ENCODE data around the gene NCDN.
A peak's percentile ranks its signal among the peaks of the same experiment; 100 is the strongest.

NCDN gene

DNA sequence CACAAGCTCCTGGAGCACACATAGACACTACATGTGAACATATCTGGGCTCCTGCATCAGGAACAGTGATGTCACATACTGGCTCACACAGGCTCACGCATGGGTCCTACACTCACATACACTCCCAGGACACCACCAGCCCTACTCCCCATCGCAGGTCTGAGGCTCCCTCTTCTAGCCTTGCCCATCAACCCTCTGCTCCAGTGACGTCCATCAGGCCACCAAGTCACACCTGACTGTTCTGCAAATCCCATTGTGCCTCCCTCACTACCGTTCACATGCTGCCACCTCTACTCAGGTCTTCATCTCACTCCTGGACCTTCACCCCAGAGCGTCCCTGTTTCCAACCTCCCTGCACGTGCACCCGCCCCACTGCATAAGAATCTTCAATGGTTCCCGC, 33.6 kb downstream of the NCDN start:
- DNase-seq (ENCODE audit: low spot score) = no peak

DNA sequence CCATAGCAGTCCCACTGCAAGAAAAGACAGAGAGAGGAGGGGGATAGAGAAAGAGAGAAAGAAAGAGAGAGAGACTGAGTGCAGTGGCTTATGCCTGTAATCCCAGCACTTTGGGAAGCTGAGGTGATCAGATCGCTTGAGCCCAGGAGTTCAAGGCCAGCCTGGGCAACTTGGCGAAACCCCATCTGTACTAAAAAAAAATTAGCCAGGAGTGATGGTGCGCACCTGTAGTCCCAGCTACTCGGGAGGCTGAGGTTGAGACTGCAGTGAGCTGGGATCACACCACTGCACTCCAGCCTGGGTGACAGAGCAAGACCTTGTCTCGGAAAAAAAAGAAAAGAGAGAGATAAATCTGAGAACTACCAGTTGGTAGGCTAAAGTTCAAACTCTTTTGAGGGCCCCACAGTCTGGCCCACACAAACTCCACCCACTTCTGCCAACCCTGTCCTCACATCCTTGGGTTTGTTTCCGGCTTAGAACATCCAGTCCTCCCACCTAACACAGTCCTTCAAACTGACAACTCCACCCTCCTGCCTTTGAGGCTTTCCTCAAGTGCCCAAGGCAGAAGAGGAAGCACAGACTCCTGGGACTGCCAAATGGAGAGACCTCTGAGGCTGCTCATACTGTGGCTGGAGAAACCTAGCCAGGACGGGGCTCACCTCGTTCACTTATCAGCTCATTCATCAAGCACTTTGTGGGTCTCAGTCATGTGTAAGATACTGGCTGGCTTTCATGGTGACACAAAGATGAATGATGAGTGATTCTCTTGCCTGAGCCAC, 35.6 kb downstream of the NCDN start:
- no peak for DNase-seq (ENCODE audit: low spot score)

DNA sequence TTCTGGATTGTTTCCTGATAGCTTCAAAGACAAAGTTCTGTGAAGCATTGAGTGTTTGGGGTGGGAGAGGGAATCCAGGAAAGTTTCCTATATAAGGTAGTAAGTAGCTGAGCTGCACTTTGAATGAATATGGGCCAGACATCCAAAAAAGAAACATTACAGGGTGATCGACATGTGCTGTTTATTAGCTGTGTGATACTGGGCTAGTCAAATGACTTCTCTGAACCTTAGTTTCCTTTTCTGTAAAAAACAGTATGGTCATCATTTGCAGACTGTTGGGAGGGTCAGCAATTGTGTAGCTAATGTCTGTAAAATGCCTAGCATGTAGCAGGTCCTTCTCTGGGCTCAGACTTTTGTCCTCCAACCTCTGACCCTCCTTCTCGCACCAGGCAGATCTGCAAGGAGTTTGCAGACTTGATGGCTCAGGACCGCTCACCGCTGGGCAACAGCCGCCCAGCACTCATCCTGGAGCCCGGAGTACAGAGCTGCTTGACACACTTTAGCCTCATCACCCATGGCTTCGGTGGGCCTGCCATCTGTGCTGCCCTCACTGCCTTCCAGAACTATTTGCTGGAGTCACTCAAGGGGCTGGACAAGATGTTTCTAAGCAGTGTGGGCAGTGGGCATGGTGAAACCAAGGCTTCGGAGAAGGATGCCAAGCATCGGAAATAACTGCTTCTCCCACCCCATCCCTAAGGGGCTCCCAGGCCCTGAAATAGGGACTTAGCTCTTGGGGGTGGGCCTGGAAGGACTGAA, 36.6 kb downstream of the NCDN start:
- DNase-seq (ENCODE audit: low spot score) = no peak

DNA sequence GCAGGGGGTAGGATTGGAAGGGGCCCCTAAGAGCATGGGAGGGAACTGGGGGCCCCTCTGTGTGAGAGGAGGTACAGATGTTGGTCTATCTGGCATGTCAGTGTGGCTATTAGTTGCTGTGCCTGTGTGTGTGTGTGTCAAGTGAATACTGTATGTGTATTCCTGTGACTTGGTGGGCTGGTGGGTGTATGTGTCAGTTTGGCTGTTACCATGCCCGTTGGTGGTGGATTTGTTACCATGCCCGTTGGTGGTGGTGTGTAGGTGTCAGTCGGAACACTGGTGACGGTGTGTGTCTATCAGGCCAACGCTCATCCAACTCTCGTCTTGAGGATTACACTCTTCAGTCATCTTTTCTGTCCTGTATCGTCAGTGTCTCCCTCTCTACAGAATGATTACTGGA, 38.1 kb downstream of the NCDN start:
- DNase-seq (ENCODE audit: low spot score) = no peak

DNA sequence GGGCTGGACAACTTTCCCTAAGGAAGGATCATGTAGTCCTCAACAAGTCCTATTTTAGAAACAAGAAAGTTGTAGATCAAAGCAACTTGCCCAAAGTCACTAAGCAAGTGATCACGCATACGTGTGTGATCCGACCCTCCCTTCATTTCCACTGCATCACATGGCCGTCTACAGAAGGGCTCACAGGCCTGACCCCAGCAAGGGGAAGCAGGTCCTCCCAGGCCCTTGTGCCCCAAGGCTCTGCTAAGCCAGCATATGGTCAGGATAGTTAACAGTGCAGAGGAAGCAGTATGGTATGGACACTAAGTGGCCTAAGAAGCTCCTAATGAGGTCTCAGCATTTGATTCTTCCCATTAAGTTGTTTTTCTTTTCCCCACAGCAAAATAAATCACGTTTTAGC, 40.3 kb downstream of the NCDN start:
- no peak for DNase-seq (ENCODE audit: low spot score)

DNA sequence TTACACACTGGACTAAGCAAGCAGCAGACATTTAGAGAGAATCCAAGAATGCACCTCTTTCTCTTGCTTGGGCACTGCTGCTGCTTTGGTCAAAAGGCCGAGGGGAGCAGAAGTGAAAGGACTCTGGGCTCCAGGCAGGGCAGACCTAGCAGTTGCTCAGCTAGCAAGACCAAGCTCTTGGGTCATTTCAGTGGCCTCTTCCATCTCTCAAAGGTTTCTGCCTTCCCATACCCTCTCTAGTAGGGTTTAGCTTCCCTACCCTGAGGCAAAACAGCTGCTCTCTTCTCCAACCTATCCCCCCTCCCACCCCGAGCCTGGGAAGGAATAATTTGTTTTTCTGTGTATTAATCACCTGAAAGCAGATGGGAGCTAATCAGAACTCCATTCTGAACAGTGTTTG, 41.3 kb downstream of the NCDN start:
- DNase-seq (ENCODE audit: low spot score) = no peak

DNA sequence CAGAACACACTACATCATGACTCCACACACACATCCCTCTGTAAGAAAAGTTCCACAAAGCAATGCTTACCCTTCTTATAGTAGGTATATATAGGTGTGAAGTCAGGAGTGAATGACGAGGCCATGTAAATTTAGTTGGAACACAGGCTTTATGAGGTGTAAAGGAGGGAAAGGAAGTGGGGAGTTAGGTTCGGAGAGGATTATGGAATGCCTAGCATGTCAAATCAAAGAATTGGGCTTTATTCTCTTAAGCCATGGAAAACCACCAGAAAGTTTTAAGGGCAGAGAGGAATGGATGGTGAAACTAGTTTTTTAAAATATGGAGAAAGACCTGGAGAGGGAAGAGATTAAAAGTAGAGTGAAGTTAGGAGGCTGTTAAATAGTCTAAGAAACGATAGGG, 41.8 kb downstream of the NCDN start:
- no peak for DNase-seq (ENCODE audit: low spot score)

DNA sequence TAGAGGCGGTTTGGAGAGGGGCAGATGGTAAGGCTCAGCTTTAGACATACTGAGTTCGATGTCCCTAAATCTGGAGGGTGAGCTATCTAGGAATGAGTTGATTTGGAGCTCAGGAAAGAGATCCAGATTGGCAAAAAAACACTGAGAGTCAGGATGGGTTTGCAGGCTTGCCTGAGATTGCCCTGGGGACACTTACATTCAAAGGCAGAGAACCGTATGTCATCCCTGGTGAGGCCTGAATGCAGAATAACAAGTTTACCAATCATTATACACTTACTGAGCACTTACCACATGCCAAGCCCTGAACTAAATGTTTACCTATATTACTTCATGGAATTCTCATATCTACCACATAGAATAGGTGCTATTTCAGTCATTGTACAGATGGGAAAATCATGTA, 43.0 kb downstream of the NCDN start:
- DNase-seq (ENCODE audit: low spot score) = no peak

DNA sequence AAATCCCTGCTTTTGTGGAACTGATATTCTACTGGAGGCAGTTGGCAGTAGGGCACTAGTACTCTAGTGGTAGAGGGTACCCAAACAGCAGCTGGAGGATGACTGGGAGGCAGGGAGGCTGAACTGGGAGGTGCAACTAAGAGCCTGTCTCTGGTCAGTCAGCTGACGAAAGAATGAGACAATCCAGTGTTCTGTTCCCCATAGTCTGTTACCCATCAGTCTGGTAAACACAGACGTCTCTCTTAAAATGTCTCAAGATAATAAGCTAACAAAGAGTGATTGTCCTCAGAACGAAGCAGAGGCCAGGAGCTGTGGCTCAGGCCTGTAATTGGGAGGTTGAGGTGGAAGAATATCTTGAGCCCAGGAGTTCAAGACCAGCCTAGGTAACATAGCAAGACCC, 45.9 kb downstream of the NCDN start:
- DNase-seq (ENCODE audit: low spot score) = peak; percentile 77

DNA sequence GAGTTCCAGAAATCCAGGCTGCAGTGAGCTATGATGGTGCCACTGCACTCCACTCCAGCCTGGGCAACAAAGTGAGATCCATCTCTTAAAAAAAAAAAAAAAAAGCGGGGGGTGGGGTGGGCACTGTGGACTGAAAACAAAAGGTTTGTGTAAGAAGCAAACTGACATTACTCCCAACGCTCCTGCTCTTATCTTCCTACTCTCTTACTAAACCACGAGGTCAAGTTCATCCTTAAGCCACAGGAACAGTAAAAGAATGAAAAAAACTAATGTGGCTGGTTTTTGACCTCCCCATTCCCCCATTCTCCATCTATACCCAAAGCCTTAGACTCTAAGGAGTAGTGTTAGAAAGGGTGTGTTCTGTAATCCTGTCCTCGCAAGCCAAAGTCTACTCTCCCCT, 46.3 kb downstream of the NCDN start:
- no peak for DNase-seq (ENCODE audit: low spot score)

DNA sequence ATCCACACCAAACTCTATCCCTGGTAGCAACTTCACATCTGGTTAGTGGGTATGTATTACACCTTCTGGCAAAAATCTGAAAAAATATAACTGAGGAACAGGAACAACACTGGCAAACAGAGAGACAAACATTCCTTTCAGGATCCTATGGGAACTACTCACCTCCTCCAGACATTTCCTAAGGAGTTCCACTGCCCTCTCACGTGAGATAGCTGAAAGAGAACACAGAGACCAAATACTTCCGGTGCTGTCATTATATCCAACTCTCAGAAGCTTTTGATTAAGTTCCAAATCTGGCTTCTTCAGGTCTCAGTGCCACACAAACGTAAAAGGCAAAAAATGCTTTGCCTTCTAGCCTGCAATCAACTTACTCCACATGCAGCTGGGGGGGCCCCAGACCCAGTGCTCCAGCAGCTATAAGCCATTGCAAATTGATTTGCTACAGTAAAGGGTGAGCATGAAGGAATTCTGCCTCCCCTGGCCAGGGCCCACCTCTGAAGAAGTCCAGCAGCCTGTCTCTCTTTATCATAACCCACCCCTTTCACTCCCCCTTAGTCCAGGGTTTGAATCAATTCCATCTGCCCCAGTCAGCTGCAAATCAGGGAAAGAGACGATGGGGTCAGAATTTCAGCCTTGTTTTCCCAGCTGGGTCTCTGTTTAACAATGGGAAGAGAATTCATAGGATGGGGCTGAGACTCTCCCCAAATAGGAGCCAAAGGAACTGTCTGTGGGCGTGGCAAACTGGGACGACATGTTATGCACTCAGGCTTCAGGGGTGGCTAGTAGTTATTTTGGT, 47.7 kb downstream of the NCDN start:
- no peak for DNase-seq (ENCODE audit: low spot score)

DNA sequence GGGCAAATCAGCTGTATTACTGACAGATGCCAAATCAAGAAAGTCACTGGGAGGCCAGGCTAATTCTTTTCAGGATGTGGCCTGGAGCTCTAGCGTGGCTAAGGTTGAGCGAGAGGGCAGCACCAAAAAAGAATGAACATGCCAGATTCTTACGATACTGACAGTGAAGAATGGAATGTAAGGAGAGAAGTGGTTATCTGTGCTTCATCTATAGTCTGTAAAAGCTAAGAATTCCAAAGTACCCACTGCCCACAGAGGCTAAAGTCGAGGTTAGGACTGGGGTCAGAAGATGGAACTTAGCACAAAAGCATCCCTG, 48.2 kb downstream of the NCDN start:
- DNase-seq (ENCODE audit: low spot score) = no peak

DNA sequence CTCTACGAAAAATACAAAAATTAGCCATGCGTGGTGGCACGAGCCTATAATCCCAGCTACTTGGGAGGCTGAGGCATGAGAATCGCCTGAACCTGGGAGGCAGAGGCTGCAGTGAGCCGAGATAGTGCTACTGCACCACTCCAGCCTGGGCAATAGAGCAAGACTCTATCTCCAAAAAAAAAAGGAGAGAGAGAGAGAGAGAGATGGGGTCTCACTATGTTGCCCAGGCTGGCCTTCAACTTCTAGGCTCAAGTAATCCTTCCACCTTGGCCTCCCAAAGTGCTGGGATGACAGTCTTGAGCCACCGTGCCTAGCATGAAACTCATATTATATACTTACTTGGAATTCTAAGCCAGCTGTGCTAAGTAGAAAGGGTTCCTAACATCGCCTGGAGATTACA, 54.1 kb downstream of the NCDN start:
- DNase-seq (ENCODE audit: low spot score) = no peak

DNA sequence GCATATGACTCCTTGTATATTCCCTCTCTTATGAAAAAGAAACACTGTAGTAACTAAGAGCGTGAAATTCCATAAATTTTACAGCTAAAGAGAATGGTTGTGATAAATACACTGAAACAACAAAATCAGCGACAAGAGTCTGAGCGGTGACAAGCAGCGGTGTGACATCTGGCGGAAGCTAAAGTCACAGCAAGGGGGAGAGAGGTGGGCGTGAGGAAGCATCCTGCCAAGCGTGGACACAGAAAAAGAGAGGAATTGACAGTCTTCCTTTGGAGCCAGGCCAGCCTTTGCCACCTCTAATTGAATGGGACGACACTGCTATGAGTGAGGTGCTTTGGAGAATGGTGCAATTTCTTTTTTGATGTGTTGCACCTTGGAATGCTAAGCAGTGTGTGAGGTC, 57.8 kb downstream of the NCDN start:
- DNase-seq (ENCODE audit: low spot score) = no peak

Measured in globus pallidus (tissue), 1 donor.